Measurements from ENCODE around the gene ARAP2.

DNA sequence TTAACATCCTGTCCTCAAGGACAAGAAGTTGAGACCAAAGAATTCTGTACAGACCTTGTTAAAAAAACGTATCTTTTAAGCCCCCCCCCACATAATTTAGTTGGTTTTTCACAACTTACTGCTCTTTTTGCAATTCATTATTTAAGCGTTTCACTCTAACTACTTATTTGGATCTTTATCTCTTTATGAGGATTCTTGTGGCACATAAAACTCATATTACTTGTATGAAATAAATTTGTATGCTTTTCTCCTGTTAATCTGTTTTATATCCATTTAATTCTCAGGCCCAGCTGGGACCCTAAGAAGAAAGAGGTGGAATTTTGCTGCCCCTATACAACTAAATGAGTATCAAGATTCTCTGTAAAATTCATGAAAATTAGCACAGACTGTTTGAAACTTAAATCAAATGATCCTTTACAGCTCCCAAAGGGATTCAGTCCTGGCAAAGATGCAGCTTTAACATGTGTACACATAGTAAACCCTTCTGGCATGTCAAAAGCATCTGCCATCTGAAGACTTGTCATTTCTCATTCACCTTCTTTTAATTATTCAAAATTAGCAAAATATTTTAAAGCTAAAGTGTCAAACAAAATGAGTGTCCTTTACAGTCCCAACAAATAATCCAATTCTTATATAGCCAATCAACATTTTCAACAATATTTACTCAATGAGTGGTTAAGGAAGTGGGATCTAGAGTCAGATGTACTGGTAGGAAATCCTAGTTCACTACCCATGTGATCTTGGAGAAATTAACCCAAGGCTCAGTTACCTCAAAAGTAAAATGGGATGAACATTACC lies 17.7 kb downstream of the ARAP2 start:
- TF ChIP-seq, protein P1, sequence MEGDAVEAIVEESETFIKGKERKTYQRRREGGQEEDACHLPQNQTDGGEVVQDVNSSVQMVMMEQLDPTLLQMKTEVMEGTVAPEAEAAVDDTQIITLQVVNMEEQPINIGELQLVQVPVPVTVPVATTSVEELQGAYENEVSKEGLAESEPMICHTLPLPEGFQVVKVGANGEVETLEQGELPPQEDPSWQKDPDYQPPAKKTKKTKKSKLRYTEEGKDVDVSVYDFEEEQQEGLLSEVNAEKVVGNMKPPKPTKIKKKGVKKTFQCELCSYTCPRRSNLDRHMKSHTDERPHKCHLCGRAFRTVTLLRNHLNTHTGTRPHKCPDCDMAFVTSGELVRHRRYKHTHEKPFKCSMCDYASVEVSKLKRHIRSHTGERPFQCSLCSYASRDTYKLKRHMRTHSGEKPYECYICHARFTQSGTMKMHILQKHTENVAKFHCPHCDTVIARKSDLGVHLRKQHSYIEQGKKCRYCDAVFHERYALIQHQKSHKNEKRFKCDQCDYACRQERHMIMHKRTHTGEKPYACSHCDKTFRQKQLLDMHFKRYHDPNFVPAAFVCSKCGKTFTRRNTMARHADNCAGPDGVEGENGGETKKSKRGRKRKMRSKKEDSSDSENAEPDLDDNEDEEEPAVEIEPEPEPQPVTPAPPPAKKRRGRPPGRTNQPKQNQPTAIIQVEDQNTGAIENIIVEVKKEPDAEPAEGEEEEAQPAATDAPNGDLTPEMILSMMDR (IDR thresholded peaks at IDR 0.05), result no peak
- TF ChIP-seq POLR2A (IDR thresholded peaks at IDR 0.05), result no peak
